Measurements from ENCODE around the gene RFX3.

Gene RFX3

DNA sequence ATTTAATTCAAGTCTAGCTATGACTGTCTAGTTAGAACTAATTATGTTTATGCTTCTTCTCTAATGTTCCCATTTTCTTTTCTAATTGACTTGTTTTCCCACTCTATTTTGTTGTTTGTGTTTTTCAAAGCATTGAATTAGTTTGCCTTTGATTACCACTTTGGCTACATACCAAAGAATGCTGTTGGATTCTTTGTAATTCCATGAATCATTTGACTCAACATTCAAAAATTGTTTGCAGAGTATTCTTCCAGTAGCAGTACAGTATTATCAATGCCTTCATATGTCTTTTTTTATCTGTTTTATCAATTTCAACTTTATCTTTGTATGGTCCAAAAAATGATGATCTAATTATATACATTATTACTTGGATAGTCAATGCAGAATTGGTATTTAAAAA lies 288.7 kb downstream of the RFX3 start:
- no peak for DNase-seq (ENCODE audit: low read depth, low spot score)

DNA sequence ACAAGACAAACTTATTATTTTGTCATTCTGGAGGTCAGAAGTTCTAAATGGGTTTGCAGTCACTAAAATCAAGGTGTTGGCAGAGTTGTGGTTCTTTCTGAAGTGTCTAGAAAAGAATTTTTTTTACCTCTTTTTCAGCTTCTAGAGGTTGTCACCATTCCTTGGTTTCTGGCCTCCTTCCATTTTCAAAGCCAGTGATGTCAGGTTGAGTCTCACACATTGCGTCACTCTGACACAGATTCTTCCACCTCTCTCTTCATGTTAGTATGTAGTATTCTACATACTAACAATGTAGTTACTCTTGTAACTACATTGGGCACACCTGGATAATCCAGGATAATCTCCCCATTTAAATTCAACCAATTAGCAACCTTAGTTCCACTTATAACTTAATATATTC lies 290.3 kb downstream of the RFX3 start:
- DNase-seq (ENCODE audit: low read depth, low spot score), result no peak

DNA sequence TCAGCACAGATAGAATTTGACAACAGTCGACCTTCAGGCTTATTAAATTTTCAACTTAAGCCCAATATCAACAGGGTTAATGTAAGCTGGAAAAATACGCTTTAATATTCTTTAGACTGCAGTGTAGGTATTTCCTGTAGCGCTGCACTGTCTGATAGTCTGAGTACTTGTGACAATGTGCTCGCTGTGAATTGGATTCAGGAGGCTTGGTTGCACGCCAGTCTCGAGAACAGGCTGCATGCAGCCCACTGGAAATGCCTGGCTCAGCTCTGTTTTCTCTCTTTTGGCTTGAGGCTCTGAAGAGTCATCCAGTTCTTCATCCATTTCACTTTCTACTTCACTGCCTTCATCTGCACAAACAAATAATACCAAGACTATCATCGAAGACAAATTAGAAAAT lies 300.9 kb downstream of the RFX3 start:
- DNase-seq (ENCODE audit: low read depth, low spot score), result no peak

DNA sequence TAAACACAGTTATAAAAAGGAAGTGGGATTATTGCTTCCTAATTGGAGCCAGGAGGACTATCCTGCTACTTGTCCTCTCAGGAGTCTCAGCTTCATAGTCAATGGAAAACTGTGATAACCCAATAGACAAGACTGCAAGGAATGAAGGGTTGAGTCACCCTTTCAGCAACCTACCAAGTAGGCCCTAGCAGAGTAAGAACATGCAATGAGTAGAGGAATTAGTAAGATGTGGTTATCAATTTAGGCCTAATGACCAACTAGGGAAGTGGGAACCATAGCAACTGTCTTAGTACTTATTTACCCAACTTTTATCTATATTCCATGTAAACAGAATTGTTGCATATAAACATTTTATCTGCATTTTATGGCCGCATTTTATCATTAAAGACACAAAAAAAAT lies 310.1 kb downstream of the RFX3 start:
- DNase-seq (ENCODE audit: low read depth, low spot score), result no peak

DNA sequence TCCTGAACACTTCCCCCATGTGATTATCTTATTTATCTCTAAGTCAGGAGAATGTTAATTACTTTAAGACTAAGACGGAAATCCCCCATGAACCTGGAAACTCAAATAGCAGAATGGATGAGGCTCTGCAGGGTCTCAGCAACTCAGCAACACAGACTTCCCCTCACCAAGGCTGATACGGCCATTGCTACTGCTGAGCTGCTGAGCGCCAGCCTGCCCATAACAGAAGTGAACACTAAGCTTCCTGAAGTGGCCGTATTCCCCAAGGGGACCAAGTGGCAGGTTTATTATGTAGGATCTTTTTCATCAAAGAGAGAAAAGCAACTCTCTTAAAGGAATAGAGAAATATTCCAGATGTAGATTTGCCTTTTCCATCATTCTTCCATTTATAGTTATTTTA lies 311.1 kb downstream of the RFX3 start:
- DNase-seq (ENCODE audit: low read depth, low spot score), result no peak

DNA sequence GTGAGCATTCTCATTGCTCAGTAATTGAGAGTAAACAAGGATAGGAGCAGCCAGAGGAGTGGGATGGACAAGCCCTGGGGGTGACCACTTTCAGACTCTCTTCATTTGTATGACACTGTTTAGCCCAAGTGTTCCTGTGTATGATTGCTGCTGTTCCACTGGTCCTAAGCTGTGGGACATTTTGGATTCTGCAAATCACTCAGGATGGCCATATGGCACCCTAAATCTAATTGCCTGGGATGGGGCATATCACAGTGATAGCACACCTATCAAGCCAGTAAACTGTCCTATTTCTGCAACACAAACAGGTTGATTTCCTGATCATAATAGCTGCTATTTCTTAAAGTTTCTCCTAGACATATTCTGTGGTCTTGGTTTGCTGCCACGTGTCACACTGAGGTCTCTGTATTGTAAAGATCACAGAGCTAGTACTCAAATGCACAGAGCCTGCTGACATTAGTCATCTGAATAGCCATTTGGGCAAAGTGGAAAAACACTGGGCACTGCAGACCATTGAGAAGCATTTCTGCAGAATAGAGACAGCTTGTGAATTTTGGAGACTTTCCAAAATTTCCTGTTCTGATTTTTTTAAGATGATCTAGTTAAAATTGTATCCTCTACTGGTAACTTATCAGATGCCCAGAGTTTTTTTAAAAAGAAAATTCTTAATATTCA lies 320.2 kb downstream of the RFX3 start:
- DNase-seq (ENCODE audit: low read depth, low spot score), result no peak

DNA sequence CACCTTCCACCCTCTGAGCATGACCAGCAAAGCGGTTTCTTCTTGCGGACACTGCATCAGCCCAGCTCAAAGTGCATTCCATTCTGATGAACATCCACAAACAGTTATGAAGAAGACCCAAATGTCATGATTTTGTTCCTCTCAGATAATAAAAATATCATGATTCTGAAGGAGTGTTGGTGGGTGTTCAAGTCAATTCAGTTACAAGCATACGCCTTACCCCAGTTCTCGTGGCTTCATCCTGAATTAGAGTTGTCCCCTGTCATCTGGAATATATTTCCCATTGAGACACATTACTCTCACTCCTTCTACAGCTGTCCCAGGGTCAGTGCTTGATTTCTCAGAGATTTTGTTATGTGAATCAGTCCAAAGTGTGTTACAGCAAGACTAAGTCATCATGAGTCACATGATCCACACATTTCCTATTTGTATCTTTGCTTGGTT lies 325.4 kb downstream of the RFX3 start:
- no peak for DNase-seq (ENCODE audit: low read depth, low spot score)

DNA sequence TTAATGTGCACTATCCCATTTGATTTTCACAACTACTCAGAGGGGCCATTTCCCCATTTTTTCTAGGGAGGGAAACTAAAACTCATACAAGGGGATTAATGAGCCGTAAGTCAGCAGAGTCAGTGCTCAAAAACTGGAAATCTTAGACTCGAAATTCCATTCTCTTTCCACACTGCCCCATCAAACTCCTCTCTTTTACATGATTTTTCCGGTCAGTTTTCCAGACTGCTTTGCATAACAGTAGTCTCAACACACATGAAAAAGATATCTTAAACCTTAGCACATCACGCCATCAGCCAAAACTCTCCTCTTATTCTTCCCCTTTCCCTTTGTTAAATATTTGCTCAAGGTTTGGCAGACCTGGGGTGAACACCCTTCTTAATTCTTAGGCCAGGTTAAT lies 332.0 kb downstream of the RFX3 start:
- no peak for DNase-seq (ENCODE audit: low read depth, low spot score)

DNA sequence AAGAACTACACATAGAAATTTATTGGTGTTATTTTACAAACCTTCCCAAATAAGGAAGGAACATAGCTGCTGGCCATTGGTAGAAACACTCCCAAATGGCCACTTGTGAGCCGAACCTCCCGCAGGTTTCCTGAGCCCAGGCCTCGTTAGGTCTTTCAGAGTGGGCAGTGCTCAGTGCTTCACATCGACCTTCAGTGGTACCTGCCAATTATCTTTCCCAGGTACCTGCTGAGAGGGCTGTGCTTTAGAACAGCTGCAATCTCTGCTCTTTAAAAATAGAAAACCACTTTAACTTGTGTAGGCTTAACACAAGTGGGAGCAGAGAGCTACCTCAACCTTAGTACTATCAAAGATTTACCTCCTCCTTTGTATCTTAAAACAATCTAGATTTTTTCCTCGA lies 334.1 kb downstream of the RFX3 start:
- DNase-seq (ENCODE audit: low read depth, low spot score), result no peak

DNA sequence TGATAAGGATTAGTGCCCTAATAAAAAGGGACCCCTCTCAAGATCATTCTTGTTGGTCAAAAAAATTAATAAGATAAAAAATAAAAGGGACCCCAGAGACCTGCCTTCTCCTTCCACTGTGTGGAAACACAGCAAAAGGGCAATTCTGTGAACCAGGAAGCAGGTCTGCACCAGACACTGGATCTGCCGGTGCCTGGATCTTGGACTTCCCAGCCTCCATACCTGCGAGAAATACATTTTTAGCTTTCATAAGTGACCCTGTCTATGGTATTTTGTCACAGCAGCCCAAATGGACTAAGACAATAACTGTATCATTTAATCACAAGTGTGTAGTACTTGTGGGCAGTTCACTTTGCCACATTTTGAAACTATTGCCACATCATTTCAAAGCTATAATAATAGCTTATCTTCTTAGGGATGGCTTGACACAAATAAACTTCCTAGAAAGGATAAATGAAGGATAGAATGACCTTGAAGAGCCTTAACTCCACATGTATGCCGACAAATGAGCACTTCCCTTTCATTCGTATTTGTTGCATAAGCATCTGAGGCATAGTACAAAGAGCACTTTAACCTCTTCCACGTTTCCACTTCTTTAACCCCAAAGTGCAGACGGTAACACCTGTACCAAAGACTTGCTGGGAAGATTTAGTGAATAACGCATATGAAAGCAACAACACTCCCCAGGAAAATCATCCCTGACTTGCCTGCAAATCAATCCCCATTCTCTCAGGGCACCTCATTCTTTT lies 336.5 kb downstream of the RFX3 start:
- DNase-seq (ENCODE audit: low read depth, low spot score), result no peak

DNA sequence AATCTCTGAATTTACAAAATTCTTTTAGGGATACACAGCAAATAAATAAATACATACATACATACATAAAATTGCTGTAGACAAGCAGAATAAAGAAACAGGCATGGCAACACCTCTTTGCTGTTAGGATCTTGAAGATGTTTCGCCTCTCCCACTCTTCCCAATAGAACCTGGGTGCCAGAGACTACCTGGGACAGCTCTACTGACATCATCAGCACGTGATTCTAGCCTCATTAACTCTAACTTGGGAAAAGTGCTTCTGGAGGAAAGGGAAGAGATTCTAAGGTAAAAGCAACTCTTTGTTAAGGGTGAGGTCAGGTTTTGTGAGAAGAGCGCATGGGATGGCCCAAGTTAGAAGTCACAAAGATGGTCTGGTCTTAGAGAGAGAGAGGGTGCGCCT lies 339.1 kb downstream of the RFX3 start:
- DNase-seq (ENCODE audit: low read depth, low spot score), result no peak

DNA sequence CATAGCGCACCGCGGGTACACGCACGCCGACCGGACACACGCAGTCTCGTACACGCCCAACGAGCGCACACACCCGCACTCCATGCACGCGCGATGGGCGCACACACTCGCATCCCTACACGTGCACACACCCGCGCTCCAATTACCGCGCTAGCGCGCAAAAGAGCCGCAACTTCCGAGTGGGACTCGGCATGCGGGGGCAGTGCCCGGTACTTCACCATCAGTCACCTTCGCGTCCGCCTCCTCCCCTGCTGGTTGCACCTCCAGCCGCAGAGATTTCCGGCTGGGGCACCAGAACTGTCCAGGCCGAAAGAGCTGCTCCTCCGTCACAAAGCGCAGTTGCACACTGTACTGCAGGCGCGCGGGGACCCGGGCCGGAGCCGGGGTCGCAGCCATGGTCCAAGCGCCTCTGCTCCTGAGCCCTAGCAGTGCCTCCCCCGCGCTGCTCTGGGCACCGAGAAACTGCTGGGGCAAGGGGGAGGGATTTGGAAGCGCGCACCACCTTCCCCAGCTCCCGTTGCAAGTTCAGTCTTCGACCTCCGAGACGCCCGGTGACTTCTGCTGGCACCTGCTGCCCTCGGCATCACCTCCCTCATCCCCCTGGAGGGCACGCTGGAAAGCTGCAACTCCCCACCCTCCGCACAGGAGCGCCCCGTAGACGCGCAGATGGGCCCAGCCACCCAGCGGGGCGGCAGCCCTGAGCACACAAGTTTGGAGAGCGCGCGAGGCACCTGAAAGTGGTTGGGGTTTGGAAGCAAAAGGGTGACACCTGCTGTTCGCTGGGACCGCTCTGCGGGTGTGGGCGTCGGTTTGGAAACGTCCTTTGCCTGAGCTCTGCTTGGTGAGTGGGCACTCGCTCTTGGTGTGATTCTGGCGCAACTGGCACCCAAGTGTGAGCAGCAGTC lies 344.5 kb downstream of the RFX3 start:
- no peak for DNase-seq (ENCODE audit: low read depth, low spot score)

DNA sequence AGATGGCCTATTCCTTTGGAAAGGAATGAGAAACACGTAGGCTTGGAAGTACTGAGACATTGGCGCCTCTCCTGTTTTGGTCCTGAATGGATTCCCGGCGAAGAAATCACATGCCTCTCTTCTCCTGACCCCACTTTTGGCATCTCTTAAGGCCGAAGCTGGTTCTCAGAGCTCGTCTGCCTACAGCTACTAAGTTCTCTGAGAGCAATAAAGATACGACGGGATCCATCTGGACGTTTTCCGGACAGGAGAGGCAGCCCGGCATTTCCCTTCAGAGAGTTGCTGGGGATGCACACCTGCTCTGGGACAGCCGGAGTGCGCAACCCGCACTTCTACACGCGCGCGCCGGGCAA lies 345.1 kb downstream of the RFX3 start:
- DNase-seq (ENCODE audit: low read depth, low spot score), result no peak

DNA sequence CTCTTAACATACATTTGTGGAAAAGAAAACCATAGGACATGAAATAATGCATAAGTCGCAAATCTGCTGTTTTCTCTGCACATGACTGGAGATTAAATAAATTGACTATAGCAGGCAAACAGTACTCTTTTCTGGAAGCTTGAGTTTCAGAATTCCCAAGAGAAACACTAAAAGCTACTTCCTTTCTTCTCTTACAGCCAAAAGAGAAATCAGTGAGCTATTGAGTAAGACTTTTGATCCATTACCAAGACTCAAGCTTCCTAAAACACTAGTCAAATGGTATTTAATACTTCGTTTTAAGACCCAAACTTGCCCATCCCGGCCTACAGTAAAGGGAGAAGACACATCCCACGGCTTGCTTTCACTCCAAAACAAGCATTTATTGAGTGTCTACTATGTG lies 346.1 kb downstream of the RFX3 start:
- no peak for DNase-seq (ENCODE audit: low read depth, low spot score)

DNA sequence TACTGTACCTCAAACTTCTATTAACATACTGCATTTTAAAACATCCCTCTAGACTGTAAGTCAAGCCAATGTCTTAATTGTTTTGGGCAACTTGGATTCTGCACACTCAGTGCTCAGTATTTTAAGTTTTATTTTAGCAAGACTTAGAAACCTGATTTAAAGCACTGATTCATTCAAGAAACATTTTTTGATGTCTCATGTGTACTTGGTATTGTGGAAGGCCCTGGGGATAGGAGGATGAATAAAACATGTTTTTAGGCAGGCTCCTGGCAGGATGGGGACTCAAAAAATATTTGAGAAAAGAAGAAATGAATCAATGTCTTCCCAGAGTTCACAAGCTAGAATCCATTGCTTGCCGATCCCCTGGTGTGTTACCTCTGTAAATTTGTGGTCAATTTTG lies 347.9 kb downstream of the RFX3 start:
- DNase-seq (ENCODE audit: low read depth, low spot score), result no peak

DNA sequence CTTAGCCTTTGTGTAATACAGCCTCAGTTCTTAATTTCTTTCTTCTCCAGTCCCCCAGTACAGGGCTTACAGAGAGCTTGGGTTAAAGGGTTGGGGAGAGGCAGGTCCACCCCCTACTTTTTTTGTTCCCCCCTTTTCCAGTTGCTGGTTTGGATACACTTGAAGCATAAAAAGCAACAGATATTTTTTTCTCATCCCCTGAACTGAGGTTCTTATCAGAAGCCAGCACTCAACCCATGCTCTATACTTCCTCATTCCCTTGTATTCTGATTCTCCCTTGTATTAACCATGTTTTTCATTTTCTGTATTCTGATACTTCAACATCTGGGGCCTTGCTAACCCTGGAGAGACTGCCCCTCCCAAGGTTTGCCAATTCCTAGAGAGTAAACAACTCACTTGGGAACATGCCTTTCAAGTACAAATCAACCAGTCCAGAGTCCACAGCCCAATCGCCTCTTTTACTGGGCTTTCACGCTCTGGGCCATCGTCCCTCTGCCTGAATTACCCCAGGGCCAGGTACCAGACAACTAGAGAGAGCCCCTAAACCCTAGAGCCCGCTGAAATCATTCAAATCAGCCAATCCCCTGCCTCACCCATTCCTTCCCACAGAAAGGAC lies 348.5 kb downstream of the RFX3 start:
- no peak for DNase-seq (ENCODE audit: low read depth, low spot score)

DNA sequence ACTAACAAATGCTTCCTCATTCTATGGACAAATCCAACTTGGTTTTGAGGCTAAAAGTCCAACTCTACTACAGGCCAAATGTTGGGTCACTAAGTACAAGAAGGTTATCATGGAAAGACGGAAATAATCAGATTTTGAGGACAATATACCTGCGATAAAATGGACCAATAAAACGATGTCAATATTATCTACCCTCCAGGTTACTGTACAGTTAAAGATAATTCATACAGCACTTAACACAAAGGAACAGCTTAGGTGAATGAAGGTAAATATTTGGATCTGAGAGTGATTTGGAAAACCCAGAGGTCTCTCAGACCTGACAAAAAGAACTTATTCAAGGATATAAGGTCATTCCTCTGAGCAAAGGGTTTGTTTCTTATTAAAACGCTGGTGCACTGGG lies 352.4 kb downstream of the RFX3 start:
- DNase-seq (ENCODE audit: low read depth, low spot score), result no peak

DNA sequence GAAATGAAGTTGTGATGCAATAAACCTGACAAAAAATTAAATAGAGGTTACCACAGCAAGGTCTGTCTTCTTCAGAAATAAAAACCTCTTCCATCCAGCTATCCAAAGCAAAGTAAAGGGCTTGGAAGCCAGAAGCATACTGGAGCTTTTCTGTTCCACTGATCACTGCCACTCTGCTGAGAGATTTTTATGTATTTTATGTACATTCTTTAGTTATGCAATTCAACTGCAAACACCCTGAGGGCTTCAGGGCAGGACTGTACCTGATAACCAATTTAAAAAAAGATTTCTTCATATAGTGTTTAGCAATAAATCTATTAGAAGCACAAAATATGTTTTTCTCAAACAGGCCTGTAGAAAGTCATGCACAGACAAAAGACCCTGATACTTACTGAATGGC lies 355.0 kb downstream of the RFX3 start:
- DNase-seq (ENCODE audit: low read depth, low spot score), result no peak
